Fibroblast of pulmonary artery (primary cell): ENCODE data around the gene APPL1.

Experiments
- DNase-seq: peaks from one replicate; pipeline ENCODE4 v3.0.0-alpha.2; 2010; ENCODE audit warnings: low read depth
- H3K4me3 ChIP-seq: replicated peaks from 2 replicates; pipeline ENCODE4 v1.5.1; 2011; ENCODE audit warnings: low read depth, mild to moderate bottlenecking, control low read depth, low read length, moderate library complexity
- TF ChIP-seq, protein P1 (sequence below): IDR thresholded peaks from 2 replicates; pipeline ENCODE4 v1.5.1; 2011; ENCODE audit warnings: mild to moderate bottlenecking, control low read depth, low read length, inconsistent platforms; ENCODE audit errors: missing control alignments

APPL1 gene

DNA sequence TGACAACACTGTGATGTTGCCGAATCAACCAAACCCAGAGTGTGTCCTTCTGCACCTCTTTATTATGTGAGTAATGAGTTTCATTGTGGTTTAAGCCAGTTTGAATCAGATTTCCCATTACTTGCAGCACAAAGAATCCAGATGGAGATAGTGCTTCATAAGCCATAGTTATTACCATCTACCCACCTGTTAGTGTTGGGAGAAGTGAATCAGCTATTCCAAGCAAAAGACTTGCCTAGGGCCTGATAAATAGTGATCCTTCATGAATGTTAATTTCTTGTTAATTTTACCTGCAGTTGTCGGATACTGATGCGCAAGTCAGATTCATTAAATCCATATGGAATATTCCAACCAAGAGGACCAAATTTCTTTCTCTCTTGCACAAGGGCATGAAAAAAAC, 86.7 kb downstream of the APPL1 start:
- H3K4me3 ChIP-seq = no peak overlapping the region
- TF ChIP-seq, protein P1, sequence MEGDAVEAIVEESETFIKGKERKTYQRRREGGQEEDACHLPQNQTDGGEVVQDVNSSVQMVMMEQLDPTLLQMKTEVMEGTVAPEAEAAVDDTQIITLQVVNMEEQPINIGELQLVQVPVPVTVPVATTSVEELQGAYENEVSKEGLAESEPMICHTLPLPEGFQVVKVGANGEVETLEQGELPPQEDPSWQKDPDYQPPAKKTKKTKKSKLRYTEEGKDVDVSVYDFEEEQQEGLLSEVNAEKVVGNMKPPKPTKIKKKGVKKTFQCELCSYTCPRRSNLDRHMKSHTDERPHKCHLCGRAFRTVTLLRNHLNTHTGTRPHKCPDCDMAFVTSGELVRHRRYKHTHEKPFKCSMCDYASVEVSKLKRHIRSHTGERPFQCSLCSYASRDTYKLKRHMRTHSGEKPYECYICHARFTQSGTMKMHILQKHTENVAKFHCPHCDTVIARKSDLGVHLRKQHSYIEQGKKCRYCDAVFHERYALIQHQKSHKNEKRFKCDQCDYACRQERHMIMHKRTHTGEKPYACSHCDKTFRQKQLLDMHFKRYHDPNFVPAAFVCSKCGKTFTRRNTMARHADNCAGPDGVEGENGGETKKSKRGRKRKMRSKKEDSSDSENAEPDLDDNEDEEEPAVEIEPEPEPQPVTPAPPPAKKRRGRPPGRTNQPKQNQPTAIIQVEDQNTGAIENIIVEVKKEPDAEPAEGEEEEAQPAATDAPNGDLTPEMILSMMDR = no peak
- DNase-seq = no peak
